Esophagus squamous epithelium (tissue), 4 donors: ENCODE measurements around the gene SRGAP2C.
"Not testable (repeated sequence)": the region's sequence is repeated elsewhere in the genome, so short reads cannot be mapped to it uniquely, and the experiment has no call there.

ENCODE experiments used
- POLR2A ChIP-seq, 4 donors: fragments of 450-650 bp; IDR thresholded peaks; one replicate each; pipeline ENCODE4 v1.6.1; 2017; ENCODE audit warnings: antibody characterized with exemption in 4 of 4, mild to moderate bottlenecking in 4 of 4, moderate library complexity in 3 of 4
- TF ChIP-seq, protein P1 (sequence below), 6 experiments: fragments of 450-650 bp in 4 of 6; fragments of 200-600 bp in 2 of 6; sonication (generic) in 2 of 6; IDR thresholded peaks; one replicate each; pipeline ENCODE4 v1.5.1; 2016 to 2019; ENCODE audit warnings: antibody characterized with exemption in 6 of 6, mild to moderate bottlenecking in 4 of 6, moderate library complexity in 4 of 6

DNA sequence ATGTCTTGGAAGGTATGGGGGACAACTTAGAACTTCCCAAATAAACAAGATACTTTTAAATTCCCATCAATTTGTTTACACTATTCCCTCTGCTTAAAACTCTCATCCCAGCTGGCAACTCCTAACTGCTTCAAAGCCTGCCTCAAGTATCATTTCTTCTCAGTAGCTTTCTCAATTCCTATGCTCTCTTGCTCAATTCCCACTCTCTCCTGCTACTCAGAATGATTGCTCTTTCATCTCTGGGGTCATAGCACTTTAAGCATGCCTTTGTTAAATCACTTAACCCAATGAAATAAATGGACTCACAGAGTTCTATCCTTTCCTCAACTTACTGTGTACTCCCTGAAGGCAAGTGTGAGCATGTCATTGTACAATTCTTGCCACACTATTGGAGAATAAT lies 19.5 kb upstream of the SRGAP2C start:
- TF ChIP-seq, protein P1, sequence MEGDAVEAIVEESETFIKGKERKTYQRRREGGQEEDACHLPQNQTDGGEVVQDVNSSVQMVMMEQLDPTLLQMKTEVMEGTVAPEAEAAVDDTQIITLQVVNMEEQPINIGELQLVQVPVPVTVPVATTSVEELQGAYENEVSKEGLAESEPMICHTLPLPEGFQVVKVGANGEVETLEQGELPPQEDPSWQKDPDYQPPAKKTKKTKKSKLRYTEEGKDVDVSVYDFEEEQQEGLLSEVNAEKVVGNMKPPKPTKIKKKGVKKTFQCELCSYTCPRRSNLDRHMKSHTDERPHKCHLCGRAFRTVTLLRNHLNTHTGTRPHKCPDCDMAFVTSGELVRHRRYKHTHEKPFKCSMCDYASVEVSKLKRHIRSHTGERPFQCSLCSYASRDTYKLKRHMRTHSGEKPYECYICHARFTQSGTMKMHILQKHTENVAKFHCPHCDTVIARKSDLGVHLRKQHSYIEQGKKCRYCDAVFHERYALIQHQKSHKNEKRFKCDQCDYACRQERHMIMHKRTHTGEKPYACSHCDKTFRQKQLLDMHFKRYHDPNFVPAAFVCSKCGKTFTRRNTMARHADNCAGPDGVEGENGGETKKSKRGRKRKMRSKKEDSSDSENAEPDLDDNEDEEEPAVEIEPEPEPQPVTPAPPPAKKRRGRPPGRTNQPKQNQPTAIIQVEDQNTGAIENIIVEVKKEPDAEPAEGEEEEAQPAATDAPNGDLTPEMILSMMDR (IDR thresholded peaks at IDR 0.05), result not testable (repeated sequence)
- TF ChIP-seq POLR2A (IDR thresholded peaks at IDR 0.05), result not testable (repeated sequence)
